Astrocyte of the cerebellum (primary cell): Measurements from ENCODE around the gene STRA6.

Experiments
- DNase-seq: peaks from one replicate; pipeline ENCODE4 v3.0.0-alpha.2; 2011; ENCODE audit warnings: low read depth
- H3K4me3 ChIP-seq: 2 replicates; pipeline ENCODE4 v1.5.1; 2011; ENCODE audit warnings: mild to moderate bottlenecking, low read depth, low read length, moderate library complexity
- in situ Hi-C: cut with HindIII; loops from 2 replicates; pipeline ENCODE4 v1.10.0; 2017; ENCODE audit warnings: low sequenced_read_pairs
- TF ChIP-seq, protein P1 (sequence below): IDR thresholded peaks from 2 replicates; pipeline ENCODE4 v1.5.1; 2012; ENCODE audit warnings: low read length, low read depth, moderate library complexity, mild to moderate bottlenecking; ENCODE audit errors: missing control alignments

The STRA6 gene

GRCh38 chr15:74133694-74134386, 68.7 kb downstream of the STRA6 start:
- no peak overlapping the region for H3K4me3 ChIP-seq
- TF ChIP-seq, protein P1, sequence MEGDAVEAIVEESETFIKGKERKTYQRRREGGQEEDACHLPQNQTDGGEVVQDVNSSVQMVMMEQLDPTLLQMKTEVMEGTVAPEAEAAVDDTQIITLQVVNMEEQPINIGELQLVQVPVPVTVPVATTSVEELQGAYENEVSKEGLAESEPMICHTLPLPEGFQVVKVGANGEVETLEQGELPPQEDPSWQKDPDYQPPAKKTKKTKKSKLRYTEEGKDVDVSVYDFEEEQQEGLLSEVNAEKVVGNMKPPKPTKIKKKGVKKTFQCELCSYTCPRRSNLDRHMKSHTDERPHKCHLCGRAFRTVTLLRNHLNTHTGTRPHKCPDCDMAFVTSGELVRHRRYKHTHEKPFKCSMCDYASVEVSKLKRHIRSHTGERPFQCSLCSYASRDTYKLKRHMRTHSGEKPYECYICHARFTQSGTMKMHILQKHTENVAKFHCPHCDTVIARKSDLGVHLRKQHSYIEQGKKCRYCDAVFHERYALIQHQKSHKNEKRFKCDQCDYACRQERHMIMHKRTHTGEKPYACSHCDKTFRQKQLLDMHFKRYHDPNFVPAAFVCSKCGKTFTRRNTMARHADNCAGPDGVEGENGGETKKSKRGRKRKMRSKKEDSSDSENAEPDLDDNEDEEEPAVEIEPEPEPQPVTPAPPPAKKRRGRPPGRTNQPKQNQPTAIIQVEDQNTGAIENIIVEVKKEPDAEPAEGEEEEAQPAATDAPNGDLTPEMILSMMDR, result no peak
- no peak for DNase-seq
- in situ Hi-C loops, result no loop called here

GRCh38 chr15:74132681-74133651, 69.6 kb downstream of the STRA6 start:
- no peak overlapping the region for H3K4me3 ChIP-seq
- in situ Hi-C loops, result no loop called here
- no peak for DNase-seq
- TF ChIP-seq, protein P1, result no peak

DNA sequence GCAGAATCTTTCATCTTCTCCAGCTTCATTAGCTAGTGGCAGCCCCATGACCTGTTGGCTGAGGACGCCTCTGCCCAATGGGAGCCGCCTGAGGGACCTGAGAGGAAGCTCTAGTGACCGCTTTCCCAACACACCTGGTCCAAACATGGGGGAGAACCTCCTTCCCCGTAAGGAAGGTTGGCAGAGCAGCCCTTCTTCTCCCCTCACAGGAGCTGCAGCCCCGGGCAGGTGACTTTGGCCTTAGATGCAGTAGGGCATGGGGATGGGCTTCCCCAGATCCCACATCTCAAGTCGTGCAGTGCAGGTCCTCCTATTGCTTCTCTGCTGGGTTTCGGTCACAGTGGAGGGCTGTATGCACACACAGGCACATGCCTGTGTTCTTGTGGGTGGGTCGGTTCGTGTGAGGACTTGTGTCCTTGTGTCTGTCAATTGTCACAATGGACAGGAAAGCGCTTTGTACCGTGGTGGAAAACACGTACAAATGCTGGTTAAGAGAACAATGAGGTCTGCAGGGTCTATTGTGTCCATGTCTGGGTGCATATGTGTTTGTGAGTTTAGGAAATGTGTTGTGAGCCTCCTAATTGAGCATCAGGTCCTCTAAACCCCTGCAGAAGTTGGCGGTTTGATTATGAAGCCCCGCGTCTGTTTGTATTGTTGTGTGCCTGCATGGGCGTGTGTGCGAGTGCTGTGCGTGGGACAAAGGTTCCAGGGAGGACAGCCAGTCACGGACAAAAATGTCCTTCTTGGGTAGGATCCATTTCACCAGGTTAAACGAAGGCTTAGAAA, 70.8 kb downstream of the STRA6 start:
- in situ Hi-C loops, result no loop called here
- no peak for DNase-seq
- TF ChIP-seq, protein P1, result no peak

GRCh38 chr15:74130849-74131627, 71.5 kb downstream of the STRA6 start:
- H3K4me3 ChIP-seq, result no peak overlapping the region
- no peak for DNase-seq
- in situ Hi-C loops, result no loop called here
- TF ChIP-seq, protein P1, result no peak

More for the DNA sequence above, 70.8 kb downstream of the STRA6 start:
- H3K4me3 ChIP-seq, result no peak overlapping the region

- in situ Hi-C loops, result no loop called here
- TF ChIP-seq, protein P1, result no peak
These were observed 72.3 kb downstream of the STRA6 start, which contains the start of gene ISLR2 for GRCh38 chr15:74130155-74130848. TSS of gene ISLR2 (plus strand) at chr15:74130586. CDS start at chr15:74132755, 2,169 bp downstream.

More at GRCh38 chr15:74130155-74130848, 72.3 kb downstream of the STRA6 start, which contains the start of gene ISLR2:
- DNase-seq, result no peak
- no peak within 1 kb of the TSS for H3K4me3 ChIP-seq
